Esophagus muscularis mucosa (tissue), 4 donors: Measurements from ENCODE around the gene CGB1. TPM values are rescaled to one million over a fixed set of nuclear protein-coding genes. Genes with fewer than 3 reads are reported as not detected.

ENCODE experiments used
- DNase-seq: peaks from one replicate; pipeline ENCODE4 v3.0.0-alpha.2; 2017; ENCODE audit errors: extremely low spot score
- H3K27ac ChIP-seq, 4 donors: fragments of 200-600 bp; sonication (generic); replicated peaks in 1 of 4; 1 replicate in 3 of 4; 2 replicates in 1 of 4; pipeline ENCODE4 v1.5.1; 2016 to 2019; ENCODE audit warnings: mild to moderate bottlenecking in 1 of 4
- H3K27me3 ChIP-seq, 4 donors: fragments of 200-600 bp; sonication (generic); one replicate each; pipeline versions ENCODE4 v1.5.1 to v1.6.0; 2016 to 2019
- H3K36me3 ChIP-seq, 4 donors: fragments of 200-600 bp; sonication (generic); one replicate each; pipeline ENCODE4 v1.5.1; 2016 to 2019
- H3K4me1 ChIP-seq, 4 donors: fragments of 200-600 bp; sonication (generic); one replicate each; pipeline ENCODE4 v1.5.1; 2016 to 2019
- H3K4me3 ChIP-seq, 4 donors: fragments of 200-600 bp; sonication (generic); 1 replicate in 2 of 4; 2 replicates in 2 of 4; pipeline ENCODE4 v1.5.1; 2016 to 2019; ENCODE audit warnings: mild to moderate bottlenecking in 4 of 4, moderate library complexity in 1 of 4
- H3K9me3 ChIP-seq, 4 donors: fragments of 200-600 bp; sonication (generic); 1 replicate in 3 of 4; 2 replicates in 1 of 4; pipeline ENCODE4 v1.5.1; 2016 to 2019
- CTCF ChIP-seq, 3 experiments: fragments of 200-600 bp in 2 of 3; fragments of 450-650 bp in 1 of 3; sonication (generic) in 2 of 3; IDR thresholded peaks; one replicate each; pipeline ENCODE4 v1.5.1; 2017 to 2019; ENCODE audit warnings: antibody characterized with exemption in 3 of 3, mild to moderate bottlenecking in 2 of 3, moderate library complexity in 1 of 3
- EP300 ChIP-seq: sonication (generic); formaldehyde crosslinking; IDR thresholded peaks from one replicate; pipeline ENCODE4 v1.6.1; 2017; ENCODE audit warnings: antibody characterized with exemption
- POLR2A ChIP-seq: fragments of 450-650 bp; IDR thresholded peaks from one replicate; pipeline ENCODE4 v1.6.1; 2017; ENCODE audit warnings: antibody characterized with exemption, moderate library complexity, mild to moderate bottlenecking, low read depth
- POLR2AphosphoS5 ChIP-seq, 2 donors: sonication (generic); formaldehyde crosslinking; IDR thresholded peaks; one replicate each; pipeline ENCODE4 v1.6.1; 2017; ENCODE audit warnings: antibody characterized with exemption in 2 of 2
- WGBS: methylation state at CpG from one replicate; pipeline ENCODE4 v1.1.5; 2018; 5-methylcytosine and 5-hydroxymethylcytosine counted together
- intact Hi-C: fragments of 100-400 bp; cut with DNase I; formaldehyde crosslinking; loops from one replicate; pipeline ENCODE4 v1.15.1; 2023
- total RNA-seq, 4 donors: library from RNA; depleted of rRNA; stranded (reverse); fragments of >200 nt; gene quantifications; one replicate each; pipeline versions ENCODE4 v1.1.0 to v1.2.1, GENCODE V29; 2016

Gene CGB1
- total RNA-seq, 4 donors from 2014 or later: not detected

- intact Hi-C loops: no loop called here
- DNase-seq: no peak
- Histone ChIP-seq H3K36me3 (peaks cover 2 to 17% (median 7%) of the 10 kb centered on the region in 4 donors), H3K4me3 (peak overlapping the region; percentile 65 to 82 (median 78)), H3K4me1 (peaks cover 36 to 54% (median 48%) of the 10 kb centered on the region in 4 donors), H3K9me3 (no peaks in the 10 kb centered on the region), H3K27me3 (no peaks in the 10 kb centered on the region), H3K27ac (peak overlapping the region; percentile 93 to 96 (median 94))
- WGBS: 0% methylated on average over 7 of the region's 13 CpGs
- no peak for TF ChIP-seq EP300
- TF ChIP-seq POLR2A: no peak
- TF ChIP-seq CTCF (IDR thresholded peaks at IDR 0.05): no peak
- TF ChIP-seq POLR2AphosphoS5 (IDR thresholded peaks at IDR 0.05): no peak
These were observed 42.7 kb downstream of the CGB1 start for GRCh38 chr19:48994035-48994386.

- TF ChIP-seq POLR2AphosphoS5 (IDR thresholded peaks at IDR 0.05): peak; percentile 99
- TF ChIP-seq EP300: no peak
- peak; percentile 95 for TF ChIP-seq POLR2A
- TF ChIP-seq CTCF (IDR thresholded peaks at IDR 0.05): peak; percentile 86 to 99 (median 98)
- peak; percentile 100 for DNase-seq
- Histone ChIP-seq H3K27me3 (no peaks in the 10 kb centered on the region), H3K36me3 (peaks cover 8 to 23% (median 13%) of the 10 kb centered on the region in 4 donors), H3K9me3 (no peaks in the 10 kb centered on the region), H3K4me1 (peaks cover 36 to 54% (median 48%) of the 10 kb centered on the region in 4 donors), H3K4me3 (peak within 1 kb of the TSS; percentile 65 to 82 (median 78)), H3K27ac (peak within 1 kb of the TSS; percentile 93 to 96 (median 94))
- intact Hi-C loops: no loop called here
- WGBS: under 1% methylated on average over 32 of the region's 56 CpGs
These were observed 43.3 kb downstream of the CGB1 start, which contains the start of the genes GYS1 and RUVBL2 for GRCh38 chr19:48993175-48994034. Gene GYS1, minus strand, starts transcription at chr19:48993309. Its CDS starts 197 bp downstream, at chr19:48993112. Gene RUVBL2, plus strand, starts transcription at chr19:48993887. Its CDS starts 25 bp downstream, at chr19:48993912.

- peaks cover 36 to 54% (median 48%) of the 10 kb centered on the region in 4 donors for H3K4me1 ChIP-seq
- H3K36me3 ChIP-seq: peaks cover 10 to 31% (median 20%) of the 10 kb centered on the region in 4 donors
- intact Hi-C loops: no loop called here
- no peaks in the 10 kb centered on the region for H3K27me3 ChIP-seq
- H3K27ac ChIP-seq: peak overlapping the region; percentile 93 to 96 (median 94)
- peak overlapping the region; percentile 65 to 82 (median 78) for H3K4me3 ChIP-seq
- H3K9me3 ChIP-seq: no peaks in the 10 kb centered on the region
- DNase-seq: no peak
- no peak for TF ChIP-seq EP300
- TF ChIP-seq POLR2A: no peak
- TF ChIP-seq CTCF (IDR thresholded peaks at IDR 0.05): no peak
- no peak for TF ChIP-seq POLR2AphosphoS5 (IDR thresholded peaks at IDR 0.05)
- WGBS: under 1% methylated on average over 20 of the region's 20 CpGs
These were observed 44.0 kb downstream of the CGB1 start for GRCh38 chr19:48992581-48993174.

- H3K4me3 ChIP-seq: peak overlapping the region; percentile 65 to 82 (median 78)
- H3K9me3 ChIP-seq: no peaks in the 10 kb centered on the region
- intact Hi-C loops: no loop called here
- TF ChIP-seq CTCF (IDR thresholded peaks at IDR 0.05) (no peak), POLR2A (no peak), POLR2AphosphoS5 (IDR thresholded peaks at IDR 0.05) (peak; percentile 86 to 95)
- peak overlapping the region; percentile 93 to 96 (median 94) for H3K27ac ChIP-seq
- peaks cover 36 to 54% (median 48%) of the 10 kb centered on the region in 4 donors for H3K4me1 ChIP-seq
- no peaks in the 10 kb centered on the region for H3K27me3 ChIP-seq
- no peak for DNase-seq
- H3K36me3 ChIP-seq: peaks cover 10 to 37% (median 26%) of the 10 kb centered on the region in 4 donors
- 12% methylated on average over 7 of the region's 8 CpGs for WGBS
These were observed 44.7 kb downstream of the CGB1 start for GRCh38 chr19:48991873-48992580.
